Measurements from ENCODE around the gene POC1B. TPM values are rescaled to one million over a fixed set of nuclear protein-coding genes. Genes with fewer than 3 reads are reported as not detected.

Gene POC1B
- total and polyA plus RNA-seq, 12 donors = 3.3 to 18.5 (median 11.8) TPM

DNA sequence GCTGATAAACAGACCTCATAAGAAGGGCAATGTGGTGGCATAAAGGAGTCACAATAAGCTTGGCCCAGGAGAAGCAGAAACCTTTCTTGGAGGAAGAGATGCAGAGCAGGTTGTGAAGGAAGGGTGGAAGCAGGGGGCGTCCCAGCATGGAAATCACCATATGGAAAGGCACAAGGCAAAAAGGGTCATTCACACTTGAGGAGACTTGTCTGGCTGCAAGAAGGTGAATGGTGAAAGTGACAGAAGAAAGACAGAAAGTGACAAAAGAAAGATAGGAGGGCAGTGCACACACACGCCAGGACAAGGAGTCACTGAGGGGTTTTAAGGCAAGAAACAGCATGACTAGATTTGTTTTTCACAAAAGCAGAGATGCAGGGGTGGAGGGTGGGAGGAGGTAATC, 39.6 kb downstream of the POC1B start:
- Histone ChIP-seq H3K27ac (no peak overlapping the region), H3K36me3 (replicated peaks in 1 of 2) (peaks cover 0 to 5% of the 10 kb centered on the region in 2 donors), H3K4me1 (replicated peaks in 1 of 2) (peaks cover 0 to 4% of the 10 kb centered on the region in 2 donors), H3K9me3 (replicated peaks in 1 of 3) (no peaks in the 10 kb centered on the region), H3K4me3 (no peak overlapping the region), H3K27me3 (no peaks in the 10 kb centered on the region)
- intact Hi-C loops (cut with DNase I) = no loop called here
- DNase-seq = no peak
- TF ChIP-seq POLR2A (IDR thresholded peaks at IDR 0.05) = no peak
- TF ChIP-seq, protein P1, sequence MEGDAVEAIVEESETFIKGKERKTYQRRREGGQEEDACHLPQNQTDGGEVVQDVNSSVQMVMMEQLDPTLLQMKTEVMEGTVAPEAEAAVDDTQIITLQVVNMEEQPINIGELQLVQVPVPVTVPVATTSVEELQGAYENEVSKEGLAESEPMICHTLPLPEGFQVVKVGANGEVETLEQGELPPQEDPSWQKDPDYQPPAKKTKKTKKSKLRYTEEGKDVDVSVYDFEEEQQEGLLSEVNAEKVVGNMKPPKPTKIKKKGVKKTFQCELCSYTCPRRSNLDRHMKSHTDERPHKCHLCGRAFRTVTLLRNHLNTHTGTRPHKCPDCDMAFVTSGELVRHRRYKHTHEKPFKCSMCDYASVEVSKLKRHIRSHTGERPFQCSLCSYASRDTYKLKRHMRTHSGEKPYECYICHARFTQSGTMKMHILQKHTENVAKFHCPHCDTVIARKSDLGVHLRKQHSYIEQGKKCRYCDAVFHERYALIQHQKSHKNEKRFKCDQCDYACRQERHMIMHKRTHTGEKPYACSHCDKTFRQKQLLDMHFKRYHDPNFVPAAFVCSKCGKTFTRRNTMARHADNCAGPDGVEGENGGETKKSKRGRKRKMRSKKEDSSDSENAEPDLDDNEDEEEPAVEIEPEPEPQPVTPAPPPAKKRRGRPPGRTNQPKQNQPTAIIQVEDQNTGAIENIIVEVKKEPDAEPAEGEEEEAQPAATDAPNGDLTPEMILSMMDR (IDR thresholded peaks at IDR 0.05) = no peak
- 94 to 97% (median 95%) methylated on average over 2 of the region's 2 CpGs for WGBS, 4 donors

DNA sequence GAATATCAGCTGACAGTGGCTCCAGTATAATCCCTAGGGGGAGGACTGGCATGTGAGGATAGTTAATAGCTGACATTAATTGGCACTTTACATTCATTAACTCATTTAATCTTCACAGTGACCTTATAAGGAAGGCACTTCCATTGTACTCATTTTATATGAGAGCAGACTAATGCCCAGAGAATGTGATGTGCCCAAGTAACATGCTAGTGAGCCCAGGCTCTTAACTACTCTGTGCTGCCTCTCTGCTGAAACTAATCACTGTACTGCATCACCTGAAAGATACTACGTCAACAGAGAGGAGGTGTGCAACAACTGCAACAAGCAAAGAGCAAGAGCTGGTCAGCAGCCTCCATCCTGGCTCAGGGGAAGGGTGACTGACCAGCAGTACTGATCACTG, 41.4 kb downstream of the POC1B start:
- no peaks in the 10 kb centered on the region for H3K9me3 ChIP-seq (replicated peaks in 1 of 3)
- H3K27ac ChIP-seq = no peak overlapping the region
- intact Hi-C loops (cut with DNase I) = no loop called here
- WGBS, 4 donors = 80 to 96% (median 93%) methylated on average over 1 of the region's 1 CpG; no CpG with 5 or more reads in 1 of the 4 donors
- no peak overlapping the region for H3K4me3 ChIP-seq
- no peak for DNase-seq
- H3K36me3 ChIP-seq (replicated peaks in 1 of 2) = peaks cover 0 to 2% of the 10 kb centered on the region in 2 donors
- H3K27me3 ChIP-seq = no peaks in the 10 kb centered on the region
- TF ChIP-seq, protein P1 (IDR thresholded peaks at IDR 0.05) = no peak
- TF ChIP-seq POLR2A (IDR thresholded peaks at IDR 0.05) = no peak
- H3K4me1 ChIP-seq (replicated peaks in 1 of 2) = peaks cover 0 to 4% of the 10 kb centered on the region in 2 donors

DNA sequence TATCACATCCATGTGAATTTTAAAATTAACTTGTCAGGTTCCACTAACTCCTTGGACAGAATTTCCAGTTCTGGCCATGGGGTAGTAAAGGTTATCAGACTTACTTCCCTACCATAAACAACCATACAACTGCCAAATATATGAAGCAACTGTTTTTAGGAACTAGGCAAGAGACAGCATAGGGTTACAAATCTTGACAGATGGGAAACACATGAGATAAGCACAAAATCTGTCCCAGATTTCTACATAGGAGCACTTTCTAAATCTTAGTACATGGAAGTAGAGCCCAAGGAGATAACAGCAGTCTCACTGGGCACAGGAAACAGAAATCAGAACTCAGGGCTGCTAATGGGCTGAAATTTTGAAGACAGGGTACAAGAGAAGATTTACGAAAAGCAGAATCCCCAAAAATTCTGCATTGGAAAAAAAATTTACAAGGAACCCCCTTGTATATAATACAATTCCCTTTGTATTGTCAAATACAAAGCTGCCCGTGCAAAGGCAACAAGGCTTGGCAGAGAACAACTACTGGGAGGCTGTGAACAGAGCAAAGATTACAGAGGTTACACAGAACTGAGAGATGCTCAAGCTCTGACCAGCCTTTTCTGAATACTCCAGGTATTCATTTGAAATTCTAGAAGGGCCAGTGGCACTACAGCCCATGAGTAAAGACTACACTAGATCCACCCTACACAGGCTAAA, 44.5 kb downstream of the POC1B start:
- no peak overlapping the region for H3K27ac ChIP-seq
- H3K36me3 ChIP-seq (replicated peaks in 1 of 2) = no peaks in the 10 kb centered on the region
- no peaks in the 10 kb centered on the region for H3K27me3 ChIP-seq
- intact Hi-C loops (cut with DNase I) = no loop called here
- no peak for TF ChIP-seq POLR2A (IDR thresholded peaks at IDR 0.05)
- TF ChIP-seq, protein P1 (IDR thresholded peaks at IDR 0.05) = no peak
- no peaks in the 10 kb centered on the region for H3K9me3 ChIP-seq (replicated peaks in 1 of 3)
- 82 to 91% (median 84%) methylated on average over 2 of the region's 2 CpGs for WGBS, 4 donors
- DNase-seq = no peak
- no peak overlapping the region for H3K4me3 ChIP-seq
- peaks cover 0 to 4% of the 10 kb centered on the region in 2 donors for H3K4me1 ChIP-seq (replicated peaks in 1 of 2)

DNA sequence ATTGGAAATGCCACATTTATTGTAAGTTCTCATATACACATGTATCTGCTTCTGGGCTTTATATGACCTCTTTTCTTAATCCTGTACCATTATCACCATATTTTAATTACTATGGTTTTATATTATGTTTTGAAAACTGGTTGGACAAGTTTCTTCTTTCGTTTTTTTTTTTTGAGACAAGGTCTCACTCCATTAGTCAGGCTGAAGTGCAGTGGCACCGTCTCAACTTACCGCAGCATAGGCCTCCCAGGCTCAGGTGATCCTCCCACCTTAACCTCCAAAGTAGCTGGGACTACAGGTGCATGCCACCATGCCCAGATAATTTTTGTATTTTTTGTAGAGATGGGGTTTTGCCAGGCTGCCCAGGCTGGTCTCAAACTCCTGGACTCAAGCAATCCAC, 45.9 kb downstream of the POC1B start:
- TF ChIP-seq, protein P1 (IDR thresholded peaks at IDR 0.05) = no peak
- no peak for TF ChIP-seq POLR2A (IDR thresholded peaks at IDR 0.05)
- intact Hi-C loops (cut with DNase I) = loop anchor here in 1 of 2 donors (10.0 kb wide), 1 partner anchor 45 kb away; the partner anchor contains the start of genes GALNT4 and POC1B
- Histone ChIP-seq H3K27ac (no peak overlapping the region), H3K4me1 (replicated peaks in 1 of 2) (peaks cover 0 to 4% of the 10 kb centered on the region in 2 donors), H3K4me3 (no peak overlapping the region), H3K36me3 (replicated peaks in 1 of 2) (no peaks in the 10 kb centered on the region), H3K9me3 (replicated peaks in 1 of 3) (no peaks in the 10 kb centered on the region), H3K27me3 (no peaks in the 10 kb centered on the region)
- 89 to 94% (median 93%) methylated on average over 3 of the region's 3 CpGs for WGBS, 4 donors
- DNase-seq = no peak
